ENCODE results near the gene MMRN2.
"Not testable (repeated sequence)": the region's sequence is repeated elsewhere in the genome, so short reads cannot be mapped to it uniquely, and the experiment has no call there.

Gene MMRN2

GRCh38 chr10:86941991-86942421 is 15.4 kb downstream of the MMRN2 start:
- no peak for DNase-seq (ENCODE audit: low read depth)
- no peak for TF ChIP-seq CTCF (conservative IDR thresholded peaks at IDR 0.05; ENCODE audit: low read depth, low read length)

GRCh38 chr10:86941426-86941825 is 16.0 kb downstream of the MMRN2 start:
- H3K4me3 ChIP-seq (ENCODE audit: low read depth, low read length): no peak overlapping the region
- TF ChIP-seq CTCF (conservative IDR thresholded peaks at IDR 0.05; ENCODE audit: low read depth, low read length): no peak
- DNase-seq (ENCODE audit: low read depth): no peak

More at GRCh38 chr10:86941991-86942421, 15.4 kb downstream of the MMRN2 start:
- no peak overlapping the region for H3K4me3 ChIP-seq (ENCODE audit: low read depth, low read length)

GRCh38 chr10:86940677-86941076 is 16.7 kb downstream of the MMRN2 start:
- no peak for TF ChIP-seq CTCF (conservative IDR thresholded peaks at IDR 0.05; ENCODE audit: low read depth, low read length)
- no peak for DNase-seq (ENCODE audit: low read depth)
- no peak overlapping the region for H3K4me3 ChIP-seq (ENCODE audit: low read depth, low read length)

- DNase-seq (ENCODE audit: low read depth): not testable (repeated sequence)
These were observed 17.3 kb downstream of the MMRN2 start for GRCh38 chr10:86940076-86940475.

GRCh38 chr10:86938260-86938659 is 19.2 kb downstream of the MMRN2 start:
- DNase-seq (ENCODE audit: low read depth): no peak
- TF ChIP-seq CTCF (conservative IDR thresholded peaks at IDR 0.05; ENCODE audit: low read depth, low read length): no peak
- no peak overlapping the region for H3K4me3 ChIP-seq (ENCODE audit: low read depth, low read length)

More at GRCh38 chr10:86940076-86940475, 17.3 kb downstream of the MMRN2 start:
- not testable (repeated sequence) for H3K4me3 ChIP-seq (ENCODE audit: low read depth, low read length)

- H3K4me3 ChIP-seq (ENCODE audit: low read depth, low read length): no peak overlapping the region
- no peak for TF ChIP-seq CTCF (conservative IDR thresholded peaks at IDR 0.05; ENCODE audit: low read depth, low read length)
- no peak for DNase-seq (ENCODE audit: low read depth)
These were observed 19.8 kb downstream of the MMRN2 start for GRCh38 chr10:86937502-86938154.

GRCh38 chr10:86936661-86937501 is 20.5 kb downstream of the MMRN2 start:
- H3K4me3 ChIP-seq (ENCODE audit: low read depth, low read length): no peak overlapping the region
- peak; percentile 63 for DNase-seq (ENCODE audit: low read depth)
- no peak for TF ChIP-seq CTCF (conservative IDR thresholded peaks at IDR 0.05; ENCODE audit: low read depth, low read length)

- DNase-seq (ENCODE audit: low read depth); H3K4me3 ChIP-seq (ENCODE audit: low read depth, low read length): not testable (repeated sequence)
These were observed 23.2 kb downstream of the MMRN2 start for GRCh38 chr10:86934162-86934711.
